GM18873 (cell line): Measurements from ENCODE around the gene RAB3IL1.

Source experiments
- ATAC-seq: cut with Tn5 transposase; IDR thresholded peaks from one replicate; pipeline ENCODE4 v1.9.1; 2021; ENCODE audit warnings: mild to moderate bottlenecking, moderate library complexity, moderate number of reproducible peaks; ENCODE audit not compliant: unreplicated experiment, low FRiP score

Gene RAB3IL1

DNA sequence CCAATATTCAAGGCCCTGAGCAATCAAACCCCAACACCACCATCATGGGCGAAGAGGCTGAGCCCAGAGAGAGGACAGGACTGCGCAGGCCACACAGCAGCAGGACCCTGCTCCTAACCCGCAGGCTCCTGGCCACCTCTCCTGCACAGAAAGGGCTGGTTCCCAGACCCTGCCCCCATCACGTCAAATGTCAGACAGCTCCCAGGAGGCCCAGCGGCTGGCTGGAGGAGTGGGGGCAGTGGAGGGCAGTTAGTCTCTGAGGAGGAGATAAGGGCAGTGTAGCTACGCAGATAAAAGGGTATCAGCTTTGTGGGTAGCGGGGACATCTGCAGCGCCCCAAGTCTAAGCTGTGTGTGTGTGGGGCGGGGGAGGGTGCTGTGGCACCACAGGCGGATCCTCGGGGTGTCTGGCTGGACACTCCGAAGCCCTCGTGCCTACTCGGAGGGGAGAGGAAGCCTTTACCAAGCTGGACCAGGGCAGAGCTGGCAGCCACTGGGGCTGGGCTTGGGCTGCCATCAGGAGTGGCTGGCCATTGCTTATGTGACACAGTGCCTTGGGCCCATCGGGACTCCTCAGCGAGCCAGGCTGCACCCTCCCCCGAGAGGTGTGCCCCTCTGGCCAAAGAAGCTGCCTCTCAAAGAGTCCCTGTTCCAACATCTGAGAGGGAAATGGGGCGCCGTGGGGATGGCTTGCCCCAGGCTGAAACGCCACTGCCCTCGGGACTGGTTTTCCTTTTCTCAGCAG is 47.5 kb downstream of the RAB3IL1 start:
- no peak for ATAC-seq

DNA sequence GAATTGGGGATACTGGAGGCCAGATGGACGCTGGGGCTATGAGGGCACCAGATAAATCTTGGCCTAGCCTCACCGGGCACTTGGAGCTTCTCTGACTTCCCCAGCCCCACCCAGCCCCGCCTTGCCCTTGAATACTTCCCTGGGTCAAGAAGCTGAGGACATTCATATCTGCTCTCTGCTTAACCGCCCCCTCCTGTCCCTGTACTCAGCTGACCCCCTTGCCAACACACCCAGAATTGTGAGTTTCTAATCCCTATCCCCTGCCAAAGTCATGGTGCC is 48.0 kb downstream of the RAB3IL1 start:
- no peak for ATAC-seq

DNA sequence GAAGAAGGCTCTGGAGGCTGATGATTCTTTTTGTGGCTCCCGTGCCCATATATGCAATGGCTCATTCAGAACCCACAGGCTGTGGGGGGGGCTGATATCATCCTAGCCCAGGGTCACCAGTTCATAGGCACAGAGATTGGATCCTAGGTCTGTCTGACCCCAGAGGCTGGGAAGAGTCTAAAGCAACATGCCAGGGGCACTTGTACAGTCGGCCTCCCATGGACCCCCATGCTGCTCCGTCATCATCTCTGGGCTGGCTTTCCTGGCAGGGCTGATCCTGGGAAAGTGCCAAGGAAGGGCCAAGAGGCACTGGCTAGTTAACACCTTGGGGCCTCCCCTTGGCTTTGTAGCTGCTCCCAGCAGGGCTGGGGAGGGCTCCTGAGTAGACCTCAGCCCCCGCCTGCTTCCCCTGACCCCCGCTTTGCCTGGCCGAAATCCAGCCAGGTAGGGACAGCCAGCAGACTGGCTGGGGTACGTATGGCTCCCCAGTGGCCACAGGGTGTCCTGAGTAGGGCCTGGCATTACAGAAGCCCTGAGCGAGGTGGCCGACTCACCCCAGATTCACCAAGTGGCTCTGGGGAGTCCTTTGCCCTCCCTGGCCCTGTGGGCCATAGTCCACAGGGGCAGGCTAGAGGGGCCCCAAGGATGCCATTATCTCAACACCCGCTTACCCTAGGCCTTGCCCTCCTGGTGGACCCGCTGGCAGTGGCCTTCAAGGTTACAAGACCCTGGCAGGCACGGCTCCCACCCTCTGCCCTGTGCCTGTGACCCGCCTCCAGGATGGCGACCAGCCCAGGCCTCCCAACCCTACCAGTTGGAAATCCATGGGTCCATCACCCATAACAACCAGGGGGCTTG is 48.6 kb downstream of the RAB3IL1 start:
- no peak for ATAC-seq

DNA sequence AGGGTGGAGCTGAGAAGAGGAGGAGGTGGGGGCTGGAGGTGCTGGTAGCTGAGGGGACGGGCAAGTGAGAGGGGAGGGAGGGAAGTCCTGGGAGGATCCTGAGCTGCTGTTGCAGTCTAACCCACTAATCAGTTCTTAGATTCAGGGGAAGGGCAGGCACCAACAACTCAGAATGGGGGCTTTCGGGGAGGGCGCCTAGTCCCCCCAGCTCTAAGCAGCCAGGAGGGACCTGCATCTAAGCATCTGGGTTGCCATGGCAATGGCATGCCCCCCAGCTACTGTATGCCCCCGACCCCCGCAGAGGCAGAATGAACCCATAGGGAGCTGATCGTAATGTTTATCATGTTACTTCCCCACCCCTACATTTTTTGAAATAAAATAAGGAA is 50.4 kb downstream of the RAB3IL1 start:
- ATAC-seq = no peak

DNA sequence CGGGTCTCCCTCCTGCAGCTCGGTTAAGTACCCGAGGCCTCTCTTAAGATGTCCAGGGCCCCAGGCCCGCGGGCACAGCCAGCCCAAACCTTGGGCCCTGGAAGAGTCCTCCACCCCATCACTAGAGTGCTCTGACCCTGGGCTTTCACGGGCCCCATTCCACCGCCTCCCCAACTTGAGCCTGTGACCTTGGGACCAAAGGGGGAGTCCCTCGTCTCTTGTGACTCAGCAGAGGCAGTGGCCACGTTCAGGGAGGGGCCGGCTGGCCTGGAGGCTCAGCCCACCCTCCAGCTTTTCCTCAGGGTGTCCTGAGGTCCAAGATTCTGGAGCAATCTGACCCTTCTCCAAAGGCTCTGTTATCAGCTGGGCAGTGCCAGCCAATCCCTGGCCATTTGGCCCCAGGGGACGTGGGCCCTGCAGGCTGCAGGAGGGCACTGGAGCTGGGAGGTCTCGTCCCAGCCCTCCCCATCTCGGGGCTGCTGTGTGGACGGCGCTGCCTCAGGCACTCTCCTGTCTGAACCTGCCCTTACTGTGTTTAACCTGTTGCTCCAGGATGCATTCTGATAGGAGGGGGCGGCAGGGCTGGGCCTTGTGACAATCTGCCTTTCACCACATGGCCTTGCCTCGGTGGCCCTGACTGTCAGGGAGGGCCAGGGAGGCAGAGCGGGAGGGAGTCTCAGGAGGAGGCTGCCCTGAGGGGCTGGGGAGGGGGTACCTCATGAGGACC is 51.0 kb downstream of the RAB3IL1 start:
- no peak for ATAC-seq

DNA sequence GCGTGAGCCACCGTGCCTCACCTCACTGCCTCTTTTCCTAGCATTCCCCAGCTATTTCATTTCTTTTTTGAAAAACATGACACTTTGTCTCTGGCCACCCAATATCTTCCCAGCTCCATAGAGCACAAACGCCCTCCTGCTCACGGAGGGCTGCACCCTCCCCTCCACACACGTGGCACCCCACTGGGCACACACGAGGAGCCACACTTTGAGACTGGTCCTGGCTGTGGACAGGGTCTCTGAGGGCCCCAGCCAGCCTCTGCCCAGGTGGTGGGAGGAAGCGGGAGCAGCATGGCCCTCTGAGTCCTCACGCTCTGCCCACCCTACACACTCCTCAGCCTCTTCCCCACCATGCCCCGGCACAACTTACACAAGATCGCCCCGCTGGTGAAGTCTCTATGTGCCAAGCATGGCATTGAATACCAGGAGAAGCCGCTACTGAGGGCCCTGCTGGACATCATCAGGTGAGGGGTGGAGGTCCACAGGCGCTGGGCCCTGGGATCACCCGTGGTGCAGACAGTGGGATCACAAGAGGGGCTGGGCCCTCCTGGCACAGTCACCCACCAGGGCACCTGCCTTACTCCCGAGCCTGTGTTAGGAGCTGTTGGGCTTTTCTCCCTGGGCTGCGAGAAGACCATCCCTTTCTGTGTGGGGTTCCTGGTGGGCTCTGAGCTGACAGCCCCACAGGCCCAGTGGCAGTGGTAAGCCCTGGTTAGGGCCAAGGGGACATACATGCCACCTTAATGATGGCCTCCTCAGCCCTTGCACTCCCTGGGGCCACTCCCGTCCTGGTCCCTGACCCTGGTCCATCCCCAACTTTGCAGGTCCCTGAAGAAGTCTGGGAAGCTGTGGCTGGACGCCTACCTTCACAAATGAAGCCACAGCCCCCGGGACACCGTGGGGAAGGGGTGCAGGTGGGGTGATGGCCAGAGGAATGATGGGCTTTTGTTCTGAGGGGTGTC is 52.3 kb downstream of the RAB3IL1 start:
- ATAC-seq = no peak

DNA sequence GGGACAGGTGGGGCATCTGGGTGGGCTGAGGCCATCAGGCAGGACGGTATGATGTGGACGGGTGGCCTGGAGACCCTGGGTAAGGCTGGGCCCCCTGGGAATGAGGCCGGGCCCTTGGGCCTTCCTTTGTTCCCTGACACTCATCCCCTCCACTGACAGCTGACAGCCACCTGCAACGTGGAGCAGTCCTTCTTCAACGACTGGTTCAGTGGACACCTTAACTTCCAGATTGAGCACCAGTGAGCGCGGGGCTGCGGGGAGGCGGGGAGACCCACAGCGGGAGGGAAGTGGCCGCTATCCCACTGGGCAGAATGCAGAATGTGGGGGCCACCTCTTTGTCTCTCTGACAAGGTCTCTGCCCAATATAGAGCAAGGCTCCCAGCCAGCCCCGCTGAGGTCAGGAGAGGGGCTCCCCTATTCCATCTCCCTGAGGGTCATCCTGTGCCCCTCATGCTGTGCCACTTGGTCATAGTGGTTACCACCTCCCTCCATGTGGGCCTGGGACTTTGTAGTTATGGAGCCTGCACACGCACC is 53.8 kb downstream of the RAB3IL1 start:
- ATAC-seq = no peak

DNA sequence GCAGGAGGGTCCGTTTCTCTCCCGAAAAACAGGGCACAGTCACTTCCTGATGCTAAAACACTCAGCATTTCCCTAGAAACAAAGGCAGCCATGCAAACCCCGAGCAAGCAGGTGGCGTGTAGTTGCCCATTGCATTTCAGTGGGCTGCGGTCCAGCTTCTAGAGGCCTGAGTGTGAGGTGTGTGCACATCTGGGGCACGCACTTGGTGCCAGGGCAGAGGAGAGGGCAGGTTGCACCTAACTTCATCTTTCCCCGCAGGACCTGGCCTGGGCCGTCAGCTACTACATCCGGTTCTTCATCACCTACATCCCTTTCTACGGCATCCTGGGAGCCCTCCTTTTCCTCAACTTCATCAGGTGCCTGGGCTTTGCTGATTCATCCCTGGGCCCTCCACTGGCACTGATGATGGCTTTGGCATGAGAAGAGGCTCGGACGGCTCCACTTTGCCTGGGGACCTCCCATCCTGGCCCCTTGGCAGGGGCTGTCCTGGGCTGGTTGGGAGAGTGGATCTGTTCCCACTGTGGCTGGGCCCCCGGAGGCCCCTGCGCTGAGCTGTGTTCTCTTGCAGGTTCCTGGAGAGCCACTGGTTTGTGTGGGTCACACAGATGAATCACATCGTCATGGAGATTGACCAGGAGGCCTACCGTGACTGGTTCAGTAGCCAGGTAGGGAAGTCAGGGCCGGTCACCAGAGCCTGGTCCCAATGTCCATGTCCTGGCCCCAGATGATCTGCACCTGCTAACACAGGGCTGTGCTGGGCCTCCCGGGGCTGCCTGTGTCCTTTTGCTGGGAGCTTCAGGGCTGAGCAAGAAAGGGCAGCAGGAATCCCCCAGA is 54.4 kb downstream of the RAB3IL1 start:
- no peak for ATAC-seq

DNA sequence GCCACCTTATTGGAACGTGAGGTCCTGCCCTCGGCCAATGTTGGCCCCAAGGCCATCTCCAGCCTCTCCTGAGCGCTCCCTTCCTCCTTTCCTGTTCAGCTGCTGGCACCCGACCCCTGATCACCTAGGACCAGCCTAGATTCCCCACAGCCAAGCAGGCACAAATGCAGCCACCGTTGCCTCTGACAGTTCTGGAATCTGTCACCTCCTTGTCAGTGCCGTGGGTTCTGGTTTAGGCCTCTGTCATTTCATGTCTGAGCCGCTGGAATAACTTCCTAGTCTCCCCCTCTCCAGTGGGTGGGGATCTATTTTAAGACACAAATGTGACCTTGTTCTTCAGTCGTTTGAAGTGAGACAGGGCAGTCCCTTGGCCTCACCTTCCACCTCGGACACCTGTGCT is 55.7 kb downstream of the RAB3IL1 start:
- no peak for ATAC-seq

DNA sequence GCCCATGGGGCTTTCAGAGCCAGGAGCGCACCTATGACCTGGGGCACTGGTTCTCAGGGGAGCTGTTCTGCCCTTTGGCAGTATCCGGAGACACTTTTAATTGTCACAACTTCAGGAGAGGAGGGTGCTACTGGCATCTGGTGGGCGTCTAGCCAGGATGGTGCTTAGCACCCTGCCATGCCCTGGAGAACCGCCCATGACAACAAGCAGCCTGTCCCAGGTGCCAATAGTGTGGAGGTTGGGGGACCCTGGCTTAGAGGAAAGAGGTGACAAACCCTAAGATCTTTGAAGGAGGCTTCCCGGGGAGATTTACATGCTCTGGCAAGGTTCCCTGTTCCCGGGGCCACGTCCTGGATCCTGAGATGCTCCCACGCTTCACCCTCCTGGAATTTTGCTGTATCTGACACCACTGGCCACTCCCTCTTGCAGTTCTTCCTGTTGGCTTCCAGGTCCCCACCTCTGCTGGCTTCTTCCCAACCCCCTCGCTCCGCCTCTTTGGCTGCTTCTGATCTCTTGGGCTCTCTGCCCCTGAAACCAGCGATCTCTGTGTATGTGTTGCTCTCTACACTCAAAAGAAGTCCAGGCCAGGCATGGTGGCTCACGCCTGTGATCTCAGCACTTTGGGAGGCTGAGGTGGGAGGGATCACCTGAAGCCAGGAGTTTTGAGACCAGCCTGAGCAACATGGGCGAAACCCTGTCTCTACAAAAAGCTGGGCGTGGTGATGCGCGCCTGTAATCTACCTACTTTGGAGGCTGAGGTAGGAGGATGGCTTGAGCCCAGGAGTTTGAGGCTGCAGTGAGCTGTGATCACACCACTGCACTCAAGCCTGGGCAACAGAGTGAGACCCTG is 57.1 kb downstream of the RAB3IL1 start:
- ATAC-seq = no peak

DNA sequence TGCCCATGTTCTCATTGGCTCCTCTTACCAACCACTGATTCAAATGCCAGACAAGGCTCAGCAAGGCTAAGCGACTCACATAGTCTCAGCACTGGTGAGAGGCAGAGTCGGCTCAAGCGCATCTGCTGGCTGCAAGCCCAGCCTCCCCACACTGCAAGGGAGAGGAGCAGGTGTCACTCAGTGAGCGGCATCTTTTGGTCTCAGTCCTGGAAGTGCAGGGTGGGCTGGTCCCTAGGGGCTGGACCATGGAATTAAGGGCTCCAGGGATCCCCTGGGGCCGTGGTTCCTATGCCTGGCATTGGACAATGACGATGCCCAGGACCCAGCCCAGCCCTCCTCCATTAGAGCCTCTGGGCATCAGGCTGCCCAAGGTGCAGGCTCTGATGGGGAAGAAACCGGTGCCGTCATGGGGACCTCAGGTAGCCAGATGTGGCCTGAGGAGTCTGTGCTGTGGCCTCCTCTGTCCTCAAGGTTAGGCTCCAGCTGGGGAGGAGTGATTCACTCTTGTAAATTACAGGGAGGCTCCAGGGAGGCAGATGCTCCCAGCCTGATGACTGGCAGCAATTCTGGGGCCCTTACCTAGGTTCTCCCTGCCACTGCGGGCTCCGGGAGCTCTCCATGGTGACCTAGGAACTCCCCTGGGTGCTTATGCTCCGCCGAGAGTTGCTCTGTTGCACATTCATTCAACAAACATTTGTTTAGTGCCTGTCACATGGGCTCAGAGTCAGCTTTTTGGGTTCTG is 61.3 kb downstream of the RAB3IL1 start:
- ATAC-seq = no peak

DNA sequence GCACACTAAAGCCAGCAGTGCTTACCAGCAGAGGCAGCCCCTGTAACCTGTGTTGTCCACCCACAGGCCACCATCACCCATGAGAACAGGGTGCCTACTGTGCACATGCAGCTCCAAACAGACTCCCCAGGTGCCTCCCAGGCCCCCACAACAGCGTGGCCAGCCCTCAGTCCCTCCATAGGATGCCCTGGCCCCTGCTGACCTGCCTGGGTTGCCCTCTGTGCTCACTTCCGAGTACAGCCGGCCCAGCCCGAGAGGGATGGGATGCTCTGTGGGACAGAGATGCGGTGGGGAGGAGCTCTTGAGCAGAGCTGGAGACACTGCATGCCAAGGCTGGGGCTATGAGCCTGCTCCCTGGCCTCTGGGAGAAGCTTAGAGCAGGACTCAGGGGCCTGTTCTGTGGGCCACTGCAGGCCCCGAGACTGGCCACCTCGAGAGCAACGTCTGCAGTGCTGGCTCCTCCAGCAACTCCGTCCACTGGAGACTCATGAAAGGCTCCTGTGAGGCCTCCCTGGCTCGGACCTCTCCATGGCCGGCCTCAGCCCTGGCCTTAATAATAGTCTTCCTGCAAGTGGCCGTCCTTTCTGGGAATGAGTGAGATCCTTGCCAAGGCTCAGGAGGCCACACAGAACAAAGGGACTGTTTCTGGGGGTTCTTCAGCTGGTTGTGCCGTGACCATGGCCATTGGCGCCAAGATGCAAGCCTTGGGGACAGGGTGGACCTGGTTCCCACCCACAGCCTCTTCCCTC is 62.2 kb downstream of the RAB3IL1 start:
- no peak for ATAC-seq

DNA sequence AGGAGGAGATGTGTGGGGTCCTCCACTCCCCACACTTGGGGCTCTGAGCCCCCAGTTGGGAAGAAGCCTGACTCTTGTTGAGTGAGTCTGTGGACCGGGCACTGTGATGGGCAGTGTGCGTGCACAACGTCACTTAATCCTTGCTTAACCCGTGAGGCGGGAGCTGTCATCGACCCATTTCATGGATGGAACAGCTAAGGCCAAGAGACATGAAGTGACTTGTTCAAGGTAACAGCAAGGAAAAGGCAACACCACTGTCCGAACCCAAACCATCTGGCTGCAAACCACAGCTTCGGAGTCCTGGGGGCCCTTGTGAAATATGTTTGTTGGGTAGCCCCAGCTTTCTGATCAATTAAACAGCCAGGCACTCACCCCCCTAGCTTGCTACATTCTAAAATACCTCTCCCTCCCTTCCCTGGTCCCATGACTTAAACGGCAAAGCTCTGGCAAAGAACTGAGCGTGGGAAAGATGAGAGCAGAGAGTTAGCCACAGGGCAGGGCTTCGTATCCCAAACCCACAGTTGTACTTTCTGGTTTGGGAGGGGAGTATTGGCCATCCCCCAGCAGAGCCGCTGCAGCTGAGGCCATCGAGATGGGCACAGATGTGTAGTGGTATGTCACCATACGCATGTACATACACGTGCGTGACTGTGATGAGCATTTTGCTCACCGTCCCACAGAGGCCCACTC is 63.0 kb downstream of the RAB3IL1 start:
- ATAC-seq = no peak

DNA sequence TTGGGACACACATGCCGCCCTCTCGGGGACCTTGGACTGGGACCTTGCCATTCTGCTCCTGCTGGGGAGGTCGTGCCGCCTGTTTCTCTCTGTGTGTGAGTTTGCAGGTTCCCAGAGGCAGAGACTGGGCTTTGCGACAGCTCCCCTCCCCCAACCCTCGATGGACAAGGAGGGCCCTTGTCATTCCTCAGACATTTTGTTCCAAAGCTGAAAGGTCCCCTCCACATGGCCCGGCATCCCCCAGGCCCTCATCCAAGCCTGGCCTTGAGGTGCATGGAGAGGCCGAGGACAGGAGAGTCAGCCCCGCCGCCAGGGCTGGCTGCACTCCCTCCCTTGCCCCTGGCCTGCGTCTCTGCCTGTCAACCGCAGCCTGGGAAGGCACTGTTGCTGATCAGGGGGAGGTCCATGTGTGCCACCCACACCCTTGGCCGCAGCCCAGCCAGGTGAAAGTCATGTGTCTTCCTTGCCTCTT is 63.6 kb downstream of the RAB3IL1 start:
- no peak for ATAC-seq

DNA sequence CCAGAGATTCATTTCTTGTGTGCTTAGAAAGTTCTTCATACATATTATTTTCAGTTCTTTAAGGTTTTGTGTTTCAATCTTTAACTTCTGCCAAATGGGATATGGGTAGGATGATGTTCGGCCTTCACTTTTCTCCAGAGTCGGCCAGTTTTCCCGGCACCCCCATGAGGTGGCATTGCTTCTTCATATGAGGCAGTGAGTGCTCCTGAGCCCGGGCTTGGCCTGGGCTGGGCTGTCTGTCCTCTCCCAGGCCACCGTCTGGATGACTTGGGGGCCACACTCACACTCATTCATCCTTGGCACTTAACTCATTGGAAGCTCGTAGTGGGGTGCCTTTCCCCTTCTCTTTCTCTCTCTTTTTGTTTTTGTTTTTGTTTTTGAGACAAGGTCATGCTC is 65.5 kb downstream of the RAB3IL1 start:
- ATAC-seq = no peak
